Kidney epithelial cell (primary cell): ENCODE data around the gene NEDD4L. TPM values are rescaled to one million over a fixed set of nuclear protein-coding genes. Genes with fewer than 3 reads are reported as not detected.

Experiments
- DNase-seq: peaks from one replicate; pipeline ENCODE4 v3.0.0-alpha.2; 2010; ENCODE audit warnings: low read depth
- H3K27me3 ChIP-seq: 2 replicates; pipeline ENCODE4 v1.6.0; 2011; ENCODE audit warnings: low read length; ENCODE audit not compliant: control insufficient read depth, insufficient read depth
- H3K36me3 ChIP-seq: 2 replicates; pipeline ENCODE4 v1.5.1; 2011; ENCODE audit warnings: low read length; ENCODE audit not compliant: control insufficient read depth, insufficient read depth
- H3K4me3 ChIP-seq: 2 replicates; pipeline ENCODE4 v1.5.1; 2011; ENCODE audit warnings: low read depth, mild to moderate bottlenecking, control low read depth, low read length
- total RNA-seq: library from RNA; depleted of rRNA; stranded (reverse); fragments of >200 nt; gene quantifications from 2 replicates; pipeline ENCODE4 v1.2.3, GENCODE V29; 2015
- TF ChIP-seq, protein P1 (sequence below): IDR thresholded peaks from 2 replicates; pipeline ENCODE4 v1.5.1; 2011; ENCODE audit warnings: mild to moderate bottlenecking, moderate library complexity, low read length, control low read depth, inconsistent platforms; ENCODE audit not compliant: insufficient read depth, poor library complexity, severe bottlenecking

Gene NEDD4L
- total RNA-seq, 1 donor from 2014 or later = 88.3 TPM

- H3K36me3 ChIP-seq = no peaks in the 10 kb centered on the region
- H3K4me3 ChIP-seq = no peak overlapping the region
- H3K27me3 ChIP-seq = no peaks in the 10 kb centered on the region
- TF ChIP-seq, protein P1, sequence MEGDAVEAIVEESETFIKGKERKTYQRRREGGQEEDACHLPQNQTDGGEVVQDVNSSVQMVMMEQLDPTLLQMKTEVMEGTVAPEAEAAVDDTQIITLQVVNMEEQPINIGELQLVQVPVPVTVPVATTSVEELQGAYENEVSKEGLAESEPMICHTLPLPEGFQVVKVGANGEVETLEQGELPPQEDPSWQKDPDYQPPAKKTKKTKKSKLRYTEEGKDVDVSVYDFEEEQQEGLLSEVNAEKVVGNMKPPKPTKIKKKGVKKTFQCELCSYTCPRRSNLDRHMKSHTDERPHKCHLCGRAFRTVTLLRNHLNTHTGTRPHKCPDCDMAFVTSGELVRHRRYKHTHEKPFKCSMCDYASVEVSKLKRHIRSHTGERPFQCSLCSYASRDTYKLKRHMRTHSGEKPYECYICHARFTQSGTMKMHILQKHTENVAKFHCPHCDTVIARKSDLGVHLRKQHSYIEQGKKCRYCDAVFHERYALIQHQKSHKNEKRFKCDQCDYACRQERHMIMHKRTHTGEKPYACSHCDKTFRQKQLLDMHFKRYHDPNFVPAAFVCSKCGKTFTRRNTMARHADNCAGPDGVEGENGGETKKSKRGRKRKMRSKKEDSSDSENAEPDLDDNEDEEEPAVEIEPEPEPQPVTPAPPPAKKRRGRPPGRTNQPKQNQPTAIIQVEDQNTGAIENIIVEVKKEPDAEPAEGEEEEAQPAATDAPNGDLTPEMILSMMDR = no peak
- DNase-seq = no peak
Observed at GRCh38 chr18:58255701-58256311, 211.8 kb downstream of the NEDD4L start.

DNA sequence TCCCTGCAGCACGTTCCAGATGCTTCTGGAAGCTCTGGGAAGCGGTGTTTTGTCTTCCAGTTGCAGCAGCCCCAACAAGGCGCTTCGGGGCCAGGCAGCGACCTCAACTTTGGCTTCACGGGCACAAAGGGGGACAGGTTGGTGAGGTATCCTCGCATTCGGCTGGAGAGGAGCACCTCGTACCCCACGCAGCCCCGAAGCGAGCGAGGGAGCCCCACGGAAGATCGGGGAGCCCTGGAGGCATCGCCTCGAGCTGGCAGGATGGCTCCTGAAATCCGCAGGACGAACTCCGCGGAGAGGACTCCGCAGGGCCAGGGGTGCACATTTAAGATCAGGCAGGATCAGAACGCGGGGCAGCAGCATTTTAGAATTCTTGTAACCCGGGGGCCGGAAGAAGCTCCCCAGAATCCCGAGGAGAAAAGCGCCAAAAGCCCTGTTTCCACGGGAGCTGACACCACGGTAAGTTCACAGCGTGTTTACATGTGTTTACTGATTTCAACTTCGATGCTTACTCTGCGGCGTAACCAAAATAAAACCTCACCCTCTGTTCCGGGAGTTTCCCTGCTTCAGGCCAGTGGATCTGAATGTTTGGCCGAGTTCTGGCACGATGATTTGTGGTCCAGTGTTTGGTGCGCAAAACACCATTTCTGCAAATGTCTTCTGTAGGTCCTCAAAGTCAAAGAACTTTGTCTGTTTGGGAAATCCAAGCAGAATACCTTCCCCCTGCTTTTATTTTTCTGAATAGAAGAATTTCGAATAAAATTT lies 212.5 kb downstream of the NEDD4L start:
- Histone ChIP-seq H3K27me3 (no peaks in the 10 kb centered on the region), H3K4me3 (no peak overlapping the region), H3K36me3 (no peaks in the 10 kb centered on the region)
- DNase-seq = no peak
- TF ChIP-seq, protein P1 = no peak

DNA sequence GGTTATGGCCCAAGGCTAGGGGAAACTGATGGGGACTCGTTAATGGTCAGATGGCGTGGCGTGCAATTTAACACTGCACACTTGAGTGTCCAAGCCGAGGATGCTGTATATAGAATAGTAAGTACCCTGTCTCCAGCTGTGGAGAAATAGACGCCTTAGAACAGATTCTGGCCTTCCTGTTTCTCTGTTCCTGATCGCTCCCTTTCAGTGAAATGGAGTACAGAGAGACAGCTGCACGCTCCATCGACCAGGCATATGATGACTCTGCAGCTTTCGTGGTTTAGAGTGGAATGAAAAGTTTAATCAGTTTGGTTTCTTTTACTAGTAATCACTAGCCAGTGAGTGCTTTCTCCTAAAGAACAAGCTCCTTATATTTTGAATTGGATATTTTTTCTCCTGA lies 213.4 kb downstream of the NEDD4L start:
- TF ChIP-seq, protein P1 = no peak
- Histone ChIP-seq H3K27me3 (no peaks in the 10 kb centered on the region), H3K36me3 (no peaks in the 10 kb centered on the region), H3K4me3 (no peak overlapping the region)
- no peak for DNase-seq

DNA sequence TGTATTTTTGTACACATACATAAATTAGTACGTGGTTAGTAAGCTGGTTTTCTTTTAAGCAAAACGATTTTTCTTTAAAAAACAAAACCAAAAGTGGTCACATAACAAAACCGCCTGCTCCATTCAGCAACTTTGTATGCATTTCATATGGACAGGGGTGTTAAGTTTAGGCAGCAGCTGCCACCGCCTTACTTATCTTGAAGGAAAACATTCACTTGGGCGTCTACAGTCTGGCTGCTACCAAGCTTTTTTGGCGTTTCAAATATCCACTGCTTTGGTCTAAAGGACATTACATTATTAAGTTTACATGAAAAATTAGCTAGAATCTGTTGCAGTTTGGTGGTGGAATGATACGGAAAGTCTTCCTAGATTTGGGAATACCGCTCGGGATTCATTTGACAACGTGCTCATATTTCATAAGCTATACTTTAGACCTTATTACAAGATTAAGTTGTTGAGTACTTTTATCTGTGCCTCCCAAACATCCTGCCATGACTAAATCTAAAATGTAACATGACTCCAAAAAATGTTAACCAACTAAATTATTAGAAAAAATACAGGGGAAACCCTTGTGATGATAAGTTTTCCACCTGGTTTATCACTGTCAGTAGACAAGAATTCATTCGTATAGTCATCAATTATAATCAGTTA lies 214.8 kb downstream of the NEDD4L start:
- no peak for DNase-seq
- TF ChIP-seq, protein P1 = no peak
- Histone ChIP-seq H3K4me3 (no peak overlapping the region), H3K27me3 (no peaks in the 10 kb centered on the region), H3K36me3 (no peaks in the 10 kb centered on the region)

GRCh38 chr18:58263055-58263957 lies 219.3 kb downstream of the NEDD4L start:
- H3K4me3 ChIP-seq = no peak overlapping the region
- H3K27me3 ChIP-seq = no peaks in the 10 kb centered on the region
- H3K36me3 ChIP-seq = no peaks in the 10 kb centered on the region
- no peak for DNase-seq
- TF ChIP-seq, protein P1 = no peak
